Heart left ventricle (tissue), 16 donors: ENCODE data around the gene CABP4. TPM values are rescaled to one million over a fixed set of nuclear protein-coding genes. Genes with fewer than 3 reads are reported as not detected.

ENCODE experiments used
- ATAC-seq, 4 donors: fragments of 200-7000 bp; cut with Tn5 transposase; one replicate each; pipeline ENCODE4 v1.9.1; 2020 to 2022; ENCODE audit warnings: moderate library complexity in 4 of 4, mild to moderate bottlenecking in 3 of 4, moderate number of reproducible peaks in 1 of 4
- DNase-seq, 5 donors: peaks; one replicate each; pipeline ENCODE4 v3.0.0-alpha.2; 2020
- H3K27ac ChIP-seq, 12 donors: fragments of 200-600 bp; sonication (generic) in 4 of 12; one replicate each; pipeline versions ENCODE4 v1.5.0 to v1.8.0; 2016 to 2022; ENCODE audit warnings: mild to moderate bottlenecking in 2 of 12
- H3K27me3 ChIP-seq, 9 donors: fragments of 200-600 bp; sonication (generic) in 2 of 9; one replicate each; pipeline versions ENCODE4 v1.5.1 to v1.8.0; 2016 to 2022; ENCODE audit warnings: mild to moderate bottlenecking in 3 of 9
- H3K36me3 ChIP-seq, 9 donors: fragments of 200-600 bp; sonication (generic) in 2 of 9; one replicate each; pipeline versions ENCODE4 v1.5.0 to v1.8.0; 2018 to 2022; ENCODE audit warnings: mild to moderate bottlenecking in 2 of 9
- H3K4me1 ChIP-seq, 12 donors: fragments of 200-600 bp; sonication (generic) in 4 of 12; one replicate each; pipeline versions ENCODE4 v1.5.0 to v1.8.0; 2016 to 2022; ENCODE audit warnings: mild to moderate bottlenecking in 3 of 12
- H3K4me3 ChIP-seq, 12 donors: fragments of 200-600 bp; sonication (generic) in 4 of 12; one replicate each; pipeline versions ENCODE4 v1.5.0 to v1.8.0; 2017 to 2022; ENCODE audit warnings: mild to moderate bottlenecking in 9 of 12, moderate library complexity in 4 of 12
- H3K9me3 ChIP-seq, 12 donors: fragments of 200-600 bp; sonication (generic) in 4 of 12; one replicate each; pipeline versions ENCODE4 v1.5.0 to v1.8.0; 2016 to 2022; ENCODE audit warnings: mild to moderate bottlenecking in 1 of 12
- POLR2A ChIP-seq, 2 donors: fragments of 450-650 bp; IDR thresholded peaks; one replicate each; pipeline ENCODE4 v1.6.1; 2017; ENCODE audit warnings: antibody characterized with exemption in 2 of 2, mild to moderate bottlenecking in 2 of 2, moderate library complexity in 2 of 2
- WGBS, 4 donors: extraction: QIAGEN DNeasy Blood & Tissue Kit in 2 of 4; methylation state at CpG; one replicate each; pipeline versions ENCODE4 v1.1.5 to v1.1.7; 2013 to 2018; 5-methylcytosine and 5-hydroxymethylcytosine counted together
- intact Hi-C, 10 donors: fragments of 100-400 bp; cut with DNase I; formaldehyde crosslinking; loops; one replicate each; pipeline versions ENCODE4 v1.11.1 to v1.14.2; 2022
- polyA plus RNA-seq, 2 donors: library from polyadenylated mRNA; stranded (reverse); fragments of 200-250 nt; gene quantifications; one replicate each; pipeline ENCODE4 v1.2.3, GENCODE V29; 2013
- total RNA-seq, 9 donors: library from RNA; depleted of rRNA in 2 of 9; stranded (reverse); fragments of >200 nt in 2 of 9; fragmentation: NEBNext Ultra II Directional in 3 of 9; extraction: Animal tissue kit (Norgen Biotek cat#: 25700) in 3 of 9; gene quantifications; one replicate each; pipeline versions ENCODE4 v1.1.0 to v1.2.4, GENCODE V29; 2016 to 2023
- TF ChIP-seq, protein P1 (sequence below), 12 donors: fragments of 200-600 bp; sonication (generic) in 4 of 12; IDR thresholded peaks; one replicate each; pipeline versions ENCODE4 v1.5.0 to v1.8.0; 2018 to 2022; ENCODE audit warnings: antibody characterized with exemption in 12 of 12, mild to moderate bottlenecking in 5 of 12
- donor health status: ischemic (EF 13 %, LVEDD 7.1; RV severe dilation, severe dysfunction).
- donor health status: healthy with polysubstance abuse.
- donor health status: DM: no; HTN: yes; CAD: no.
- donor health status: DM: no; HTN: no; CAD: no.
- donor health status: ischemic (EF 25% LVEDD 6.9; RV normal size, moderate dysfunction).
- donor health status: ischemic (EF 25% LVEDD 5.7; RV mildly dilated, moderate dysfunction).
- donor health status: healthy.
- donor health status: DM: yes; HTN: yes; CAD: no.
- donor health status: ischemic (EF 35%, LVEDD 5.7; RV mildly dilated, moderate dysfunction).
- donor health status: nonischemic (EF 11% LVEDD 7.7; RV severe dilation, severe dysfunction).
- donor health status: DM: yes; HTN: yes; CAD: no.
- donor health status: PGD.
- donor health status: ischemic (EF 29% LVEDD 5.4; RV normal size, mild dysfunction).
- donor health status: nonischemic (EF 23%, LVEDD 6.1; RV moderate dilation, normal function).

Gene CABP4
- total and polyA plus RNA-seq, 11 donors = 0.25 to 4.2 (median 0.51) TPM; not detected in 1

DNA sequence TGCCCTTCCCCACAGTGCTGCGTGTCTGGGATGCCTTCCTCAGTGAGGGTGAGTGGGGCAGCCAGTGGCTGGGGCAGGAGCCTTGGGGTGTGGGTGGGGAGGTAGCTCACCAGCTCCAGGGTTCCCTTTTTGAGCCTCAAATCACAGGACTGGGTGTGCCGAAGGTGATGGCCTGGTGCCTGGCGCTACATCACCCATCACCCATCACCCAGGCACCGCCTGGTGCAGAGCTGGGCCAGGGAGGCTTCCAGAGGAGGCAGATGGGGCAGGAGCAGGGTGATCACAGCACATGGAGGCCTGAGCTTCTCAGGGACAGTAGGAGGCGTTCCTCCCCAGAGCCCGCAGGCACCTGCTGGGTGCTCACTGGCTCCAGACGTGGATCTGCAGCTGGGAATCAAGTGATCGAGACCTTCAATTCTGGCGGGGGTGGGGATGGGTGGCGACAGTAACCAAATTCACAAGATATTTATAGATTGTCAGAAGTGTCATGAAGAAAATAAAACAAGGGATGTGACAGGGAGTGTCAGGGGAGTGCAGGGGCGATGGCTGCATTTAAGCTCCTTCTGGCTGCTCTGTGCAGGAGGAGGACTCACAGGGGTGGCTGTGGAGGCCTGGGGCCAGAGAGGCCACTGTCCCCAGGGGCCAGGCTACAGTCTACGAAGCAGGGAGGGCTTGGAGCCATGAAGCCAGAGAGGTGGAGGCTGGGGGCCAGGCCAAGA lies 48.0 kb upstream of the CABP4 start:
- Histone ChIP-seq H3K9me3 (no peaks in the 10 kb centered on the region), H3K27me3 (peaks cover 0 to 34% (median 6%) of the 10 kb centered on the region in 9 donors), H3K36me3 (no peaks in the 10 kb centered on the region), H3K4me1 (peaks cover 0 to 45% (median 4%) of the 10 kb centered on the region in 12 donors), H3K4me3 (peak overlapping the region in 1 of 12 donors; percentile 50), H3K27ac (peak overlapping the region in 1 of 12 donors; percentile 91)
- TF ChIP-seq POLR2A (IDR thresholded peaks at IDR 0.05) = no peak
- TF ChIP-seq, protein P1, sequence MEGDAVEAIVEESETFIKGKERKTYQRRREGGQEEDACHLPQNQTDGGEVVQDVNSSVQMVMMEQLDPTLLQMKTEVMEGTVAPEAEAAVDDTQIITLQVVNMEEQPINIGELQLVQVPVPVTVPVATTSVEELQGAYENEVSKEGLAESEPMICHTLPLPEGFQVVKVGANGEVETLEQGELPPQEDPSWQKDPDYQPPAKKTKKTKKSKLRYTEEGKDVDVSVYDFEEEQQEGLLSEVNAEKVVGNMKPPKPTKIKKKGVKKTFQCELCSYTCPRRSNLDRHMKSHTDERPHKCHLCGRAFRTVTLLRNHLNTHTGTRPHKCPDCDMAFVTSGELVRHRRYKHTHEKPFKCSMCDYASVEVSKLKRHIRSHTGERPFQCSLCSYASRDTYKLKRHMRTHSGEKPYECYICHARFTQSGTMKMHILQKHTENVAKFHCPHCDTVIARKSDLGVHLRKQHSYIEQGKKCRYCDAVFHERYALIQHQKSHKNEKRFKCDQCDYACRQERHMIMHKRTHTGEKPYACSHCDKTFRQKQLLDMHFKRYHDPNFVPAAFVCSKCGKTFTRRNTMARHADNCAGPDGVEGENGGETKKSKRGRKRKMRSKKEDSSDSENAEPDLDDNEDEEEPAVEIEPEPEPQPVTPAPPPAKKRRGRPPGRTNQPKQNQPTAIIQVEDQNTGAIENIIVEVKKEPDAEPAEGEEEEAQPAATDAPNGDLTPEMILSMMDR (IDR thresholded peaks at IDR 0.05) = no peak
- intact Hi-C loops = loop anchor here in 3 of 10 donors (10.0 kb wide), 1 partner anchor 58 kb away; the partner anchor contains the start of gene TMEM134 (in 3 of the 3)
- DNase-seq = peak in 1 of 5 donors; percentile 56
- ATAC-seq = peak in 2 of 4 donors; percentile 1 to 12
- 58 to 63% (median 59%) methylated on average over 10 to 12 of the region's 12 CpGs for WGBS, 4 donors

DNA sequence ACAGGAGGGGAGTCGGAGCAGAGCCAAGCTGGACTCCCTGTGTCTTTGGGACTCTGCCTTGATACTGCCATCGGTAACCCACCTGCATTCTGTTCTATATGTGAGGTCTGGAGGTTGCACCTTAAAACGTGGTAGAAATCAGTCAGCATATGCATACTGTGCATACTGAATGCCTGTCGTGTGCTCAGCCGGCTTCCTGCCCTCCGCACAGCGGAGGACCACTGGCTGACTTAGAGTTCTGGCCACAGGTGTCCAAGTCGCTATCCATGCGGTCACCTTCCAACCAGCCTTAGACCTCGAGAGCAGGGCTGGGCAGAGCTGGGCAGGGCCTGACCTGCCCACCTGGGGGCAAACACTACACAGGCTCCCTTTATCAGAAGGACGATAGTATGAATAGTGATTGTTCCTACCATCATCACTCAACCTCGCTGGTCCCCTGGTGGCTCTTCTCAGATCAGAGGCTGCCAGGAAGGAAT lies 47.4 kb upstream of the CABP4 start:
- Histone ChIP-seq H3K27ac (peak overlapping the region in 1 of 12 donors; percentile 91), H3K27me3 (peaks cover 0 to 40% (median 10%) of the 10 kb centered on the region in 9 donors), H3K4me1 (peaks cover 0 to 39% (median 0%) of the 10 kb centered on the region in 12 donors), H3K4me3 (peak overlapping the region in 1 of 12 donors; percentile 50), H3K36me3 (no peaks in the 10 kb centered on the region), H3K9me3 (no peaks in the 10 kb centered on the region)
- WGBS, 4 donors = 56 to 79% (median 72%) methylated on average over 7 to 12 of the region's 12 CpGs
- no peak for ATAC-seq
- TF ChIP-seq, protein P1 (IDR thresholded peaks at IDR 0.05) = no peak
- no peak for TF ChIP-seq POLR2A (IDR thresholded peaks at IDR 0.05)
- intact Hi-C loops = loop anchor here in 3 of 10 donors (10.0 kb wide), 1 partner anchor 57 kb away; the partner anchor contains the start of gene TMEM134 (in 3 of the 3)
- DNase-seq = no peak

DNA sequence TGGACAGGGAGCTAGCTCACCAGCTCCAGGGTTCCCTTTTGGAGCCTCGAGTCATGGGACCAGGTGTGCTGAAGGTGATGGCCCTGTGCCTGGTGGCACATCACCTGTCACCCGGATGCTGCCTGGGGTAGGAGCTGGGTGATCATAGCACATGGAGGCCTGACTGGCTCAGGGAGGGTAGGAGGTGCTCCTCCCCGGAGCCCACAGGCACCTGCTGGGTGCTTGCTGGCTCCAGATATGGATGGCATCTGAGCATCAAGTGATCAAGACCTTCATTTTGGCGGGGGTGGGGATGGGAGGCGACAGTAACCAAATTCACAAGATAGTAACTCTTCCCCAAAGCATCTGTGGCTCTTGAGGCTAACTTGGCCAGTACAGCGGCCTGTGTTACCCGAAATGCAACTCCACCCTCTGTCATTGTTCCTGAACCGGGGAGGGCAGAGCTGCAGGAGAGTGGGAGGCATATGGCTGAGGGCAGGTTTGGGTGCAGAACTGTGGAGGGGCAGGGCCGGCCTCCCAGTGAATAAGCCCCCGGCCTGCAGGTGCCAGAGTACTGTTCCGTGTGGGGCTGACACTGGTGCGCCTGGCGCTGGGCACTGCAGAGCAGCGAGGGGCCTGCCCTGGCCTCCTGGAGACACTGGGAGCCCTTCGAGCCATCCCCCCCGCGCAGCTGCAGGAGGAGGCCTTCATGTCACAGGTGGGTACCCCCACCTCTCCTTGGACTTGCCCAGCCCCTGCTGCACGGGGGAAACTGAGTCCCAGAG lies 46.5 kb upstream of the CABP4 start:
- Histone ChIP-seq H3K27ac (peak overlapping the region in 1 of 12 donors; percentile 91), H3K36me3 (no peaks in the 10 kb centered on the region), H3K9me3 (no peaks in the 10 kb centered on the region), H3K27me3 (peaks cover 0 to 49% (median 10%) of the 10 kb centered on the region in 9 donors), H3K4me1 (peaks cover 0 to 30% (median 0%) of the 10 kb centered on the region in 12 donors), H3K4me3 (peak overlapping the region in 1 of 12 donors; percentile 50)
- ATAC-seq (no peak), DNase-seq (no peak)
- TF ChIP-seq, protein P1 (IDR thresholded peaks at IDR 0.05) = no peak
- no peak for TF ChIP-seq POLR2A (IDR thresholded peaks at IDR 0.05)
- intact Hi-C loops = loop anchor here in 3 of 10 donors (10.0 kb wide), 1 partner anchor 56 kb away; the partner anchor contains the start of gene TMEM134 (in 3 of the 3)
- WGBS, 4 donors = 73 to 82% (median 77%) methylated on average over 8 to 18 of the region's 18 CpGs
